Measurements from ENCODE around the gene TRIM41. TPM values are rescaled to one million over a fixed set of nuclear protein-coding genes. Genes with fewer than 3 reads are reported as not detected.

The TRIM41 gene
- total and polyA plus RNA-seq, 2 experiments from 2014 or later = 6.2 to 8.7 TPM

DNA sequence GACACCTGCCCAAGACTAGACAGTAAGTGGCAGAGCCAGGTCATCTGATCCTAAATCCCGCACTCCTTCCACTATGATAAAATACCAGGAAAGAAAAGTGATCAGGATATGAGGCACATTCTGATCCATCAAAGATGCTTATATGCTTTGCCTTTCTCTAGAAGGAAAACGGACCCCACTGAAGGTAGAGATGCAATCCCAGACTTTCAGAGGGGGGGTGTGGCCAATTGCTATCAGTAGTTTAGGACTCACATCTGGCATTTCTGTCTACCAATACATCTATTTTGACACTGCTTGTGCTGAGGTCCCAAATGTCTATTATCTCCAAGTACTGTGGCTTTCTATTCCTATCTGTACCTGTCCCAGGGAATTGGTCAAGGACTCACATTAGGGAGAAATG, 36.2 kb downstream of the TRIM41 start:
- ATAC-seq (no peak), DNase-seq (ENCODE audit: low spot score) (no peak)
- Mint-ChIP-seq H3K4me3 (peak overlapping the region; percentile 90), H3K4me1 (peaks cover 17% of the 10 kb centered on the region), H3K27ac (no peak overlapping the region), H3K36me3 (ENCODE audit: low read depth) (peaks cover 36% of the 10 kb centered on the region), H3K27me3 (ENCODE audit: insufficient read depth, low read depth, poor library complexity) (peaks cover 11% of the 10 kb centered on the region), H3K9me3 (no peaks in the 10 kb centered on the region)
- Histone ChIP-seq H3F3A (replicated peaks; ENCODE audit: low read depth) (peaks cover 22% of the 10 kb centered on the region), H4K20me1 (replicated peaks; ENCODE audit: insufficient read depth) (peaks cover 33% of the 10 kb centered on the region), H3K4me3 (peak overlapping the region; percentile 99), H3K79me2 (replicated peaks; ENCODE audit: insufficient read depth) (peaks cover 75% of the 10 kb centered on the region), H3K4me2 (peak overlapping the region; percentile 100), H2AFZ (no peak overlapping the region), H3K27me3 (ENCODE audit: insufficient read depth) (no peaks in the 10 kb centered on the region), H3K9me2 (ENCODE audit: insufficient read depth) (no peaks in the 10 kb centered on the region), H3K27ac (ENCODE audit: low read depth) (no peak overlapping the region), H3K4me1 (ENCODE audit: insufficient read depth) (peaks cover 17% of the 10 kb centered on the region), H3K36me3 (ENCODE audit: insufficient read depth) (peaks cover 19% of the 10 kb centered on the region)
- TF ChIP-seq EZH2 (IDR thresholded peaks at IDR 0.05; ENCODE audit: low read depth, unreplicated experiment) (no peak), POLR2AphosphoS5 (IDR thresholded peaks at IDR 0.05; ENCODE audit: low read depth) (no peak; the same call in 1 of the 2 replicates), ZNF331 (CRISPR knock-in tag; IDR thresholded peaks at IDR 0.05; ENCODE audit: low read depth) (no peak), STAT1 (IDR thresholded peaks at IDR 0.05; ENCODE audit: unreplicated experiment) (no peak), NANOG (IDR thresholded peaks at IDR 0.05; ENCODE audit: borderline replicate concordance) (no peak)
- TF ChIP-seq, protein P1, sequence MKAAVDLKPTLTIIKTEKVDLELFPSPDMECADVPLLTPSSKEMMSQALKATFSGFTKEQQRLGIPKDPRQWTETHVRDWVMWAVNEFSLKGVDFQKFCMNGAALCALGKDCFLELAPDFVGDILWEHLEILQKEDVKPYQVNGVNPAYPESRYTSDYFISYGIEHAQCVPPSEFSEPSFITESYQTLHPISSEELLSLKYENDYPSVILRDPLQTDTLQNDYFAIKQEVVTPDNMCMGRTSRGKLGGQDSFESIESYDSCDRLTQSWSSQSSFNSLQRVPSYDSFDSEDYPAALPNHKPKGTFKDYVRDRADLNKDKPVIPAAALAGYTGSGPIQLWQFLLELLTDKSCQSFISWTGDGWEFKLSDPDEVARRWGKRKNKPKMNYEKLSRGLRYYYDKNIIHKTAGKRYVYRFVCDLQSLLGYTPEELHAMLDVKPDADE (IDR thresholded peaks at IDR 0.05) = no peak
- TF ChIP-seq, protein P2, sequence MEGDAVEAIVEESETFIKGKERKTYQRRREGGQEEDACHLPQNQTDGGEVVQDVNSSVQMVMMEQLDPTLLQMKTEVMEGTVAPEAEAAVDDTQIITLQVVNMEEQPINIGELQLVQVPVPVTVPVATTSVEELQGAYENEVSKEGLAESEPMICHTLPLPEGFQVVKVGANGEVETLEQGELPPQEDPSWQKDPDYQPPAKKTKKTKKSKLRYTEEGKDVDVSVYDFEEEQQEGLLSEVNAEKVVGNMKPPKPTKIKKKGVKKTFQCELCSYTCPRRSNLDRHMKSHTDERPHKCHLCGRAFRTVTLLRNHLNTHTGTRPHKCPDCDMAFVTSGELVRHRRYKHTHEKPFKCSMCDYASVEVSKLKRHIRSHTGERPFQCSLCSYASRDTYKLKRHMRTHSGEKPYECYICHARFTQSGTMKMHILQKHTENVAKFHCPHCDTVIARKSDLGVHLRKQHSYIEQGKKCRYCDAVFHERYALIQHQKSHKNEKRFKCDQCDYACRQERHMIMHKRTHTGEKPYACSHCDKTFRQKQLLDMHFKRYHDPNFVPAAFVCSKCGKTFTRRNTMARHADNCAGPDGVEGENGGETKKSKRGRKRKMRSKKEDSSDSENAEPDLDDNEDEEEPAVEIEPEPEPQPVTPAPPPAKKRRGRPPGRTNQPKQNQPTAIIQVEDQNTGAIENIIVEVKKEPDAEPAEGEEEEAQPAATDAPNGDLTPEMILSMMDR (conservative IDR thresholded peaks at IDR 0.05; ENCODE audit: low read depth in 2 of 2) = no peak

DNA sequence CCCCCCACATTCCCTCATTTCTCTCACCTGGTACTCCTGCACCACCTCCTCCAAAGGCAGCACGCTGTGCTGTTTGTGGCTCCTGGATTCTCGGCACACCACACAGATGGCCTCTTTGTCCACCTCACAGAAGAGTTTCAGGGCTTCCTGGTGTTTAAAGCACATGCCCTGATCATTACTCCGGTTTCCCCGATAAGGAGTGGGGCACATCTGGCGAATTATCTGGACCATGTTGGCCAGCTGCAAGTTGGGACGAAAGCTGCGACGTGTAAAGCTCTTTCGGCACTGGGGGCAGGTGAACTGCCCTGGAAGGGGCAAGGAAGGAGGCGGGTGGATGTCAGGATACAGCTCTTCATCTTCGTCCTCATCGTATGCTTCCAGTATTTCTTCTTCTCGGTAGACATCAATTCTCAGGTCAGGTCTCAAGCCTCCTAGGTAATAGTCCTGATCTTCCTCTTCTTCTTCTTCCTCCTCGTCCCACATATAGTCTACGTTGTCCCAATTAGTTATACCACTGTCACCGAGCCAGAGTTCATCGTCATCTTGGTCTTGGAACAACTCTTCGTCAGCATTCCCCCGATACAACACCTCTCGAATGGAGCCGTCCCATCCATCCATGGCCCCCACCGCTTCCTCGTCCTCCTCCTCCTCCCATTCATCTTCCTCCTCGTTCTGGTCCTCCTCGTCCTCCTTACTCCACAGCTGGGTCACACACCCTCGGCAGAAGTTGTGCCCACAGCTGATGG, 37.1 kb downstream of the TRIM41 start:
- ATAC-seq = no peak
- TF ChIP-seq, protein P2 (conservative IDR thresholded peaks at IDR 0.05; ENCODE audit: low read depth in 2 of 2) = no peak
- no peak for TF ChIP-seq ZNF114 (CRISPR knock-in tag; IDR thresholded peaks at IDR 0.05)
- TF ChIP-seq, protein P3, sequence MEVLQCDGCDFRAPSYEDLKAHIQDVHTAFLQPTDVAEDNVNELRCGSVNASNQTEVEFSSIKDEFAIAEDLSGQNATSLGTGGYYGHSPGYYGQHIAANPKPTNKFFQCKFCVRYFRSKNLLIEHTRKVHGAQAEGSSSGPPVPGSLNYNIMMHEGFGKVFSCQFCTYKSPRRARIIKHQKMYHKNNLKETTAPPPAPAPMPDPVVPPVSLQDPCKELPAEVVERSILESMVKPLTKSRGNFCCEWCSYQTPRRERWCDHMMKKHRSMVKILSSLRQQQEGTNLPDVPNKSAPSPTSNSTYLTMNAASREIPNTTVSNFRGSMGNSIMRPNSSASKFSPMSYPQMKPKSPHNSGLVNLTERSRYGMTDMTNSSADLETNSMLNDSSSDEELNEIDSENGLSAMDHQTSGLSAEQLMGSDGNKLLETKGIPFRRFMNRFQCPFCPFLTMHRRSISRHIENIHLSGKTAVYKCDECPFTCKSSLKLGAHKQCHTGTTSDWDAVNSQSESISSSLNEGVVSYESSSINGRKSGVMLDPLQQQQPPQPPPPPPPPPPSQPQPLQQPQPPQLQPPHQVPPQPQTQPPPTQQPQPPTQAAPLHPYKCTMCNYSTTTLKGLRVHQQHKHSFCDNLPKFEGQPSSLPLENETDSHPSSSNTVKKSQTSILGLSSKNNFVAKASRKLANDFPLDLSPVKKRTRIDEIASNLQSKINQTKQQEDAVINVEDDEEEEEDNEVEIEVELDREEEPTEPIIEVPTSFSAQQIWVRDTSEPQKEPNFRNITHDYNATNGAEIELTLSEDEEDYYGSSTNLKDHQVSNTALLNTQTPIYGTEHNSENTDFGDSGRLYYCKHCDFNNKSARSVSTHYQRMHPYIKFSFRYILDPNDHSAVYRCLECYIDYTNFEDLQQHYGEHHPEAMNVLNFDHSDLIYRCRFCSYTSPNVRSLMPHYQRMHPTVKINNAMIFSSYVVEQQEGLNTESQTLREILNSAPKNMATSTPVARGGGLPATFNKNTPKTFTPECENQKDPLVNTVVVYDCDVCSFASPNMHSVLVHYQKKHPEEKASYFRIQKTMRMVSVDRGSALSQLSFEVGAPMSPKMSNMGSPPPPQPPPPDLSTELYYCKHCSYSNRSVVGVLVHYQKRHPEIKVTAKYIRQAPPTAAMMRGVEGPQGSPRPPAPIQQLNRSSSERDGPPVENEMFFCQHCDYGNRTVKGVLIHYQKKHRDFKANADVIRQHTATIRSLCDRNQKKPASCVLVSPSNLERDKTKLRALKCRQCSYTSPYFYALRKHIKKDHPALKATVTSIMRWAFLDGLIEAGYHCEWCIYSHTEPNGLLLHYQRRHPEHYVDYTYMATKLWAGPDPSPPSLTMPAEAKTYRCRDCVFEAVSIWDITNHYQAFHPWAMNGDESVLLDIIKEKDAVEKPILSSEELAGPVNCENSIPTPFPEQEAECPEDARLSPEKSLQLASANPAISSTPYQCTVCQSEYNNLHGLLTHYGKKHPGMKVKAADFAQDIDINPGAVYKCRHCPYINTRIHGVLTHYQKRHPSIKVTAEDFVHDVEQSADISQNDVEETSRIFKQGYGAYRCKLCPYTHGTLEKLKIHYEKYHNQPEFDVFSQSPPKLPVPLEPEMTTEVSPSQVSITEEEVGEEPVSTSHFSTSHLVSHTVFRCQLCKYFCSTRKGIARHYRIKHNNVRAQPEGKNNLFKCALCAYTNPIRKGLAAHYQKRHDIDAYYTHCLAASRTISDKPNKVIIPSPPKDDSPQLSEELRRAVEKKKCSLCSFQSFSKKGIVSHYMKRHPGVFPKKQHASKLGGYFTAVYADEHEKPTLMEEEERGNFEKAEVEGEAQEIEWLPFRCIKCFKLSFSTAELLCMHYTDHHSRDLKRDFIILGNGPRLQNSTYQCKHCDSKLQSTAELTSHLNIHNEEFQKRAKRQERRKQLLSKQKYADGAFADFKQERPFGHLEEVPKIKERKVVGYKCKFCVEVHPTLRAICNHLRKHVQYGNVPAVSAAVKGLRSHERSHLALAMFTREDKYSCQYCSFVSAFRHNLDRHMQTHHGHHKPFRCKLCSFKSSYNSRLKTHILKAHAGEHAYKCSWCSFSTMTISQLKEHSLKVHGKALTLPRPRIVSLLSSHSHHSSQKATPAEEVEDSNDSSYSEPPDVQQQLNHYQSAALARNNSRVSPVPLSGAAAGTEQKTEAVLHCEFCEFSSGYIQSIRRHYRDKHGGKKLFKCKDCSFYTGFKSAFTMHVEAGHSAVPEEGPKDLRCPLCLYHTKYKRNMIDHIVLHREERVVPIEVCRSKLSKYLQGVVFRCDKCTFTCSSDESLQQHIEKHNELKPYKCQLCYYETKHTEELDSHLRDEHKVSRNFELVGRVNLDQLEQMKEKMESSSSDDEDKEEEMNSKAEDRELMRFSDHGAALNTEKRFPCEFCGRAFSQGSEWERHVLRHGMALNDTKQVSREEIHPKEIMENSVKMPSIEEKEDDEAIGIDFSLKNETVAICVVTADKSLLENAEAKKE (CRISPR knock-in tag; IDR thresholded peaks at IDR 0.05) = no peak

More for the DNA sequence above, 37.1 kb downstream of the TRIM41 start:
- no peaks in the 10 kb centered on the region for H3K9me2 ChIP-seq (ENCODE audit: insufficient read depth)
- no peaks in the 10 kb centered on the region for H3K27me3 ChIP-seq (ENCODE audit: insufficient read depth)
- peak overlapping the region; percentile 99 for H3K4me3 ChIP-seq
- Mint-ChIP-seq H3K9me3 (no peaks in the 10 kb centered on the region), H3K4me1 (peaks cover 17% of the 10 kb centered on the region), H3K27ac (peak overlapping the region; percentile 60), H3K27me3 (ENCODE audit: insufficient read depth, low read depth, poor library complexity) (peaks cover 11% of the 10 kb centered on the region), H3K4me3 (peak overlapping the region; percentile 90), H3K36me3 (ENCODE audit: low read depth) (peaks cover 32% of the 10 kb centered on the region)
- H3K79me2 ChIP-seq (replicated peaks; ENCODE audit: insufficient read depth) = peaks cover 67% of the 10 kb centered on the region
- peak overlapping the region; percentile 100 for H3K4me2 ChIP-seq
- peak overlapping the region; percentile 74; the same call in 1 of the 2 replicates for H3K27ac ChIP-seq (ENCODE audit: low read depth)
- H4K20me1 ChIP-seq (replicated peaks; ENCODE audit: insufficient read depth) = peaks cover 26% of the 10 kb centered on the region
- H2AFZ ChIP-seq = peak overlapping the region; percentile 88; the same call in 1 of the 2 replicates
- peaks cover 17% of the 10 kb centered on the region for H3K4me1 ChIP-seq (ENCODE audit: insufficient read depth)
- no peak for DNase-seq (ENCODE audit: low spot score)
- H3F3A ChIP-seq (replicated peaks; ENCODE audit: low read depth) = peaks cover 22% of the 10 kb centered on the region
- H3K36me3 ChIP-seq (ENCODE audit: insufficient read depth) = peaks cover 14% of the 10 kb centered on the region

All from GM23338 (cell line).